Measurements from ENCODE around the gene RANBP1. TPM values are rescaled to one million over a fixed set of nuclear protein-coding genes. Genes with fewer than 3 reads are reported as not detected.

The RANBP1 gene
- total and polyA plus RNA-seq, 11 donors: 29.3 to 85.3 (median 41.5) TPM

GRCh38 chr22:20147237-20147988, 31.5 kb downstream of the RANBP1 start:
- Histone ChIP-seq H3K4me3 (no peak overlapping the region), H3K9me3 (no peaks in the 10 kb centered on the region), H3K36me3 (peaks cover 0 to 33% (median 6%) of the 10 kb centered on the region in 9 donors), H3K27ac (no peak overlapping the region), H3K4me1 (no peaks in the 10 kb centered on the region), H3K27me3 (no peaks in the 10 kb centered on the region)
- WGBS, 4 donors: 74 to 81% (median 80%) methylated on average over 10 to 14 of the region's 14 CpGs
- no peak for ATAC-seq
- intact Hi-C loops (cut with DNase I): no loop called here
- no peak for DNase-seq
- TF ChIP-seq CTCF (IDR thresholded peaks at IDR 0.05) (no peak), POLR2A (IDR thresholded peaks at IDR 0.05) (no peak)

GRCh38 chr22:20148414-20148813, 32.5 kb downstream of the RANBP1 start:
- Histone ChIP-seq H3K36me3 (peaks cover 0 to 23% (median 5%) of the 10 kb centered on the region in 9 donors), H3K4me1 (no peaks in the 10 kb centered on the region), H3K27ac (no peak overlapping the region), H3K4me3 (no peak overlapping the region), H3K27me3 (no peaks in the 10 kb centered on the region), H3K9me3 (no peaks in the 10 kb centered on the region)
- intact Hi-C loops (cut with DNase I): no loop called here
- ATAC-seq (peak in 1 of 4 donors; percentile 1), DNase-seq (no peak)
- WGBS, 4 donors: 85 to 90% (median 87%) methylated on average over 9 to 18 of the region's 18 CpGs
- TF ChIP-seq POLR2A (IDR thresholded peaks at IDR 0.05) (no peak), CTCF (IDR thresholded peaks at IDR 0.05) (no peak)

GRCh38 chr22:20149257-20150250, 33.6 kb downstream of the RANBP1 start:
- intact Hi-C loops (cut with DNase I): no loop called here
- TF ChIP-seq CTCF (IDR thresholded peaks at IDR 0.05): no peak
- TF ChIP-seq POLR2A (IDR thresholded peaks at IDR 0.05): no peak

More at GRCh38 chr22:20149257-20150250, 33.6 kb downstream of the RANBP1 start:
- Histone ChIP-seq H3K9me3 (no peaks in the 10 kb centered on the region), H3K4me1 (no peaks in the 10 kb centered on the region), H3K4me3 (no peak overlapping the region), H3K27ac (no peak overlapping the region), H3K36me3 (peaks cover 0 to 15% (median 0%) of the 10 kb centered on the region in 9 donors), H3K27me3 (no peaks in the 10 kb centered on the region)
- DNase-seq: no peak
- ATAC-seq: no peak
- 73 to 80% (median 77%) methylated on average over 22 to 32 of the region's 32 CpGs for WGBS, 4 donors
